IMR-90 (cell line): Measurements from ENCODE around the gene ASTN2. TPM values are rescaled to one million over a fixed set of nuclear protein-coding genes. Genes with fewer than 3 reads are reported as not detected.

Experiments used
- ATAC-seq: fragments of 200-7000 bp; cut with Tn5 transposase; 2 replicates; pipeline ENCODE4 v1.9.1; 2020; ENCODE audit warnings: low read depth, mild to moderate bottlenecking, moderate library complexity
- BruUV-seq: library from RNA; stranded (reverse); fragments of 400-500 nt; replicated peaks from 2 replicates; lab custom pipeline; 2021; lab: Mats Ljungman, UMichigan
- CTCF ChIA-PET: fragments of 300-600 bp; formaldehyde crosslinking; extraction: SDS; loops from one replicate; lab custom pipeline; 2021; ENCODE audit warnings: antibody characterized with exemption; lab: Yijun Ruan, JAX
- POLR2A ChIA-PET: fragments of 300-600 bp; sonication (Branson Sonifier 250); formaldehyde crosslinking; loops from one replicate; lab custom pipeline; 2022; ENCODE audit warnings: antibody characterized with exemption; ENCODE audit not compliant: unreplicated experiment; lab: Charles Lee
- DNase-seq: peaks from one replicate; pipeline ENCODE4 v3.0.0; 2013
- H2AFZ ChIP-seq: replicated peaks from 2 replicates; pipeline ENCODE3; 2013; ENCODE audit warnings: low read length, mild to moderate bottlenecking; ENCODE audit not compliant: poor library complexity
- H2AK5ac ChIP-seq: 2 replicates; pipeline ENCODE4 v1.6.1; 2013; ENCODE audit warnings: low read depth, low read length, inconsistent platforms
- H2AK9ac ChIP-seq: replicated peaks from 2 replicates; pipeline ENCODE3; 2013; ENCODE audit warnings: mild to moderate bottlenecking, low read depth, low read length, moderate library complexity; ENCODE audit not compliant: poor library complexity
- H2BK120ac ChIP-seq: 2 replicates; pipeline ENCODE4 v1.6.1; 2013; ENCODE audit warnings: low read depth, low read length, inconsistent platforms
- H2BK15ac ChIP-seq: 3 replicates; pipeline ENCODE4 v1.6.1; 2013; ENCODE audit warnings: low read depth, low read length, inconsistent platforms
- H2BK20ac ChIP-seq: 2 replicates; pipeline ENCODE4 v1.6.1; 2013; ENCODE audit warnings: low read depth, mild to moderate bottlenecking, inconsistent platforms, low read length, moderate library complexity
- H2BK5ac ChIP-seq: 2 replicates; pipeline ENCODE4 v1.6.1; 2013; ENCODE audit warnings: mild to moderate bottlenecking, low read depth, low read length, inconsistent platforms; ENCODE audit not compliant: poor library complexity, severe bottlenecking
- H3K14ac ChIP-seq: replicated peaks from 2 replicates; pipeline ENCODE4 v1.6.1; 2013; ENCODE audit warnings: low read depth, low read length, inconsistent platforms
- H3K18ac ChIP-seq: 2 replicates; pipeline ENCODE4 v1.6.1; 2013; ENCODE audit warnings: low read depth, low read length, control low read depth
- H3K23ac ChIP-seq: 2 replicates; pipeline ENCODE4 v1.6.1; 2013; ENCODE audit warnings: low read depth, low read length, inconsistent platforms
- H3K27ac ChIP-seq: 2 replicates; pipeline ENCODE4 v1.5.1; 2013; ENCODE audit warnings: mild to moderate bottlenecking, control low read depth, low read length; ENCODE audit not compliant: insufficient read depth
- H3K27me3 ChIP-seq: 2 replicates; pipeline ENCODE4 v1.6.1; 2013; ENCODE audit warnings: low read length; ENCODE audit not compliant: control insufficient read depth, insufficient read depth
- H3K36me3 ChIP-seq: 2 replicates; pipeline ENCODE4 v1.6.1; 2013; ENCODE audit warnings: low read length, mixed read lengths; ENCODE audit not compliant: control insufficient read depth, insufficient read depth
- H3K4ac ChIP-seq: 2 replicates; pipeline ENCODE4 v1.6.1; 2013; ENCODE audit warnings: low read depth, low read length, inconsistent platforms
- H3K4me1 ChIP-seq: 2 replicates; pipeline ENCODE4 v1.6.1; 2013; ENCODE audit warnings: low read length, mixed read lengths; ENCODE audit not compliant: control insufficient read depth, insufficient read depth
- H3K4me2 ChIP-seq: 2 replicates; pipeline ENCODE4 v1.6.1; 2013; ENCODE audit warnings: low read depth, mild to moderate bottlenecking, control low read depth, low read length, moderate library complexity
- H3K4me3 ChIP-seq: 2 replicates; pipeline ENCODE4 v1.5.1; 2013; ENCODE audit warnings: low read depth, mild to moderate bottlenecking, control low read depth, low read length, moderate library complexity; ENCODE audit not compliant: insufficient read depth
- H3K56ac ChIP-seq: 2 replicates; pipeline ENCODE4 v1.6.1; 2013; ENCODE audit warnings: low read length, inconsistent platforms; ENCODE audit not compliant: insufficient read depth; ENCODE audit errors: extremely low read depth
- H3K79me1 ChIP-seq, 2 experiments: 2 replicates each; pipeline ENCODE4 v1.6.1; 2013; ENCODE audit warnings: low read length in 2 of 2, inconsistent platforms in 1 of 2, low read depth in 1 of 2
- H3K9ac ChIP-seq: 2 replicates; pipeline ENCODE4 v1.6.1; 2013; ENCODE audit warnings: low read depth, low read length, control low read depth
- H3K9me1 ChIP-seq: 2 replicates; pipeline ENCODE4 v1.6.1; 2013; ENCODE audit warnings: low read length, inconsistent platforms; ENCODE audit not compliant: insufficient read depth
- H3K9me3 ChIP-seq: 2 replicates; pipeline ENCODE4 v1.6.1; 2013; ENCODE audit warnings: low read length; ENCODE audit not compliant: control insufficient read depth, insufficient read depth
- H4K20me1 ChIP-seq: 2 replicates; pipeline ENCODE4 v1.6.1; 2013; ENCODE audit warnings: low read length, inconsistent platforms; ENCODE audit not compliant: insufficient read depth
- H4K5ac ChIP-seq: 2 replicates; pipeline ENCODE4 v1.6.1; 2013; ENCODE audit warnings: mild to moderate bottlenecking, low read depth, low read length, control low read depth
- H4K8ac ChIP-seq, 2 experiments: 2 replicates each; pipeline ENCODE4 v1.6.1; 2013; ENCODE audit warnings: low read depth in 2 of 2, low read length in 2 of 2, control low read depth in 1 of 2, inconsistent platforms in 1 of 2
- H4K91ac ChIP-seq: 2 replicates; pipeline ENCODE4 v1.6.1; 2013; ENCODE audit warnings: low read depth, low read length, inconsistent platforms; ENCODE audit not compliant: insufficient read depth
- BHLHE40 ChIP-seq: fragments of 150-350 bp; IDR thresholded peaks from 2 replicates; pipeline ENCODE4 v1.6.1; 2016; ENCODE audit warnings: mild to moderate bottlenecking, low read depth, low read length
- CEBPB ChIP-seq: IDR thresholded peaks from 2 replicates; pipeline ENCODE4 v1.6.1; 2012; ENCODE audit warnings: low read depth, low read length, improper control_type of control experiment
- CHD1 ChIP-seq: IDR thresholded peaks from 2 replicates; pipeline ENCODE4 v1.6.1; 2012; ENCODE audit warnings: low read depth, low read length, improper control_type of control experiment
- CTCF ChIP-seq: conservative IDR thresholded peaks from 2 replicates; pipeline ENCODE4 v1.5.1; 2012; ENCODE audit warnings: mild to moderate bottlenecking, low read depth, low read length, improper control_type of control experiment
- ELK1 ChIP-seq: fragments of 150-350 bp; IDR thresholded peaks from 2 replicates; pipeline ENCODE4 v1.6.1; 2016; ENCODE audit warnings: low read depth, mild to moderate bottlenecking, low read length, moderate library complexity, borderline replicate concordance
- FOS ChIP-seq: fragments of 150-350 bp; IDR thresholded peaks from 2 replicates; pipeline ENCODE4 v1.6.1; 2016; ENCODE audit warnings: low read depth, low read length
- MAFK ChIP-seq: IDR thresholded peaks from 2 replicates; pipeline ENCODE4 v1.6.1; 2012; ENCODE audit warnings: low read depth, low read length, improper control_type of control experiment
- MAZ ChIP-seq: IDR thresholded peaks from 2 replicates; pipeline ENCODE4 v1.6.1; 2012; ENCODE audit warnings: low read depth, mild to moderate bottlenecking, low read length, improper control_type of control experiment, moderate library complexity, borderline replicate concordance
- MXI1 ChIP-seq: IDR thresholded peaks from 2 replicates; pipeline ENCODE4 v1.6.1; 2012; ENCODE audit warnings: low read depth, mild to moderate bottlenecking, low read length, moderate library complexity, borderline replicate concordance
- POLR2A ChIP-seq: IDR thresholded peaks from 2 replicates; pipeline ENCODE4 v1.6.1; 2012; ENCODE audit warnings: mild to moderate bottlenecking, low read depth, low read length
- RAD21 ChIP-seq: IDR thresholded peaks from 2 replicates; pipeline ENCODE4 v1.6.1; 2012; ENCODE audit warnings: low read length, improper control_type of control experiment
- RCOR1 ChIP-seq: IDR thresholded peaks from 2 replicates; pipeline ENCODE4 v1.6.1; 2012; ENCODE audit warnings: mild to moderate bottlenecking, low read length, improper control_type of control experiment; ENCODE audit not compliant: insufficient replicate concordance
- RFX5 ChIP-seq: IDR thresholded peaks from 2 replicates; pipeline ENCODE4 v1.8.0; 2012; ENCODE audit warnings: low read depth, mild to moderate bottlenecking, low read length, moderate library complexity
- SMC3 ChIP-seq: fragments of 150-350 bp; IDR thresholded peaks from 2 replicates; pipeline ENCODE4 v1.6.1; 2016; ENCODE audit warnings: low read depth, mild to moderate bottlenecking, antibody characterized with exemption, low read length, moderate library complexity
- USF2 ChIP-seq: fragments of 150-350 bp; IDR thresholded peaks from 2 replicates; pipeline ENCODE4 v1.6.1; 2017; ENCODE audit warnings: mild to moderate bottlenecking, antibody characterized with exemption, low read length, low read depth
- WGBS, 2 experiments: methylation state at CpG; one replicate each; pipeline versions ENCODE4 v1.1.5 to v1.1.7; 2013; ENCODE audit warnings: missing lambda C conversion rate in 2 of 2; ENCODE audit not compliant: insufficient read length in 1 of 2; ENCODE audit errors: extremely low coverage in 2 of 2; 5-methylcytosine and 5-hydroxymethylcytosine counted together
- dilution Hi-C: fragments of 300-500 bp; cut with HindIII; formaldehyde crosslinking; loops from one replicate; pipeline ENCODE4 v1.14.3; 2018; ENCODE audit warnings: low sequenced_read_pairs; ENCODE audit not compliant: unreplicated experiment
- in situ Hi-C: fragments of 300-500 bp; cut with MboI; formaldehyde crosslinking; loops from 3 replicates; pipeline ENCODE4 v1.14.3; 2019; ENCODE audit warnings: low sequenced_read_pairs, inconsistent platforms, mixed read lengths
- intact Hi-C: fragments of 100-400 bp; cut with micrococcal nuclease; formaldehyde crosslinking; loops from 2 replicates; pipeline ENCODE4 v1.10.0; 2022
- polyA plus RNA-seq, 3 experiments: library from polyadenylated mRNA; depleted of rRNA; stranded (reverse); fragments of >200 nt; gene quantifications; 2 replicates each; pipeline ENCODE4 v1.2.3, GENCODE V29; 2012; ENCODE audit warnings: low replicate concordance in 1 of 3
- total RNA-seq: library from RNA; depleted of rRNA; stranded (reverse); fragments of >200 nt; gene quantifications from 2 replicates; pipeline ENCODE4 v1.2.3, GENCODE V29; 2012

ASTN2 gene
- total and polyA plus RNA-seq, 2 of the 4 experiments (the other 2 are of a cell fraction) = 3.8 to 6.8 TPM

- Histone ChIP-seq H2BK15ac (no peak overlapping the region), H3K27me3 (peaks cover 34% of the 10 kb centered on the region), H3K9ac (no peak overlapping the region), H3K14ac (no peak overlapping the region), H3K79me1 (no peaks in the 10 kb centered on the region), H4K5ac (no peak overlapping the region), H3K27ac (no peak overlapping the region), H2BK120ac (no peak overlapping the region), H3K23ac (no peak overlapping the region), H2BK5ac (no peak overlapping the region), H3K18ac (no peak overlapping the region), H3K56ac (no peak overlapping the region), H3K9me3 (no peaks in the 10 kb centered on the region), H3K36me3 (no peaks in the 10 kb centered on the region), H2AK9ac (no peak overlapping the region), H3K4ac (no peak overlapping the region), H2AK5ac (no peak overlapping the region), H4K8ac (no peak overlapping the region), H3K4me3 (no peak overlapping the region), H4K20me1 (no peaks in the 10 kb centered on the region), H2BK20ac (no peak overlapping the region), H3K4me1 (no peaks in the 10 kb centered on the region), H3K9me1 (no peaks in the 10 kb centered on the region; the same call in 1 of the 2 replicates), H2AFZ (no peak overlapping the region), H3K4me2 (no peak overlapping the region), H4K91ac (no peak overlapping the region)
- in situ Hi-C loops (no loop called here), intact Hi-C loops (loop anchor here (1.0 kb wide), 1 partner anchor 674 kb away; no protein-coding TSS in a partner anchor), dilution Hi-C loops (no loop called here)
- no CpG with 5 or more reads among the region's 4 CpGs for whole genome bisulfite sequencing, 2 experiments
- CTCF ChIA-PET = interaction anchor here (0.6 to 1.2 kb wide), 2 partner anchors 336 to 675 kb away, joined by 3 to 4 read pairs; no protein-coding TSS in a partner anchor
- ATAC-seq (no peak), DNase-seq (peak; percentile 6)
- POLR2A ChIA-PET = no interaction called here
- TF ChIP-seq POLR2A (no peak), CEBPB (no peak), CTCF (peak; percentile 54), RAD21 (peak; percentile 54), BHLHE40 (no peak), USF2 (no peak), MAFK (no peak), ELK1 (no peak), RCOR1 (no peak), CHD1 (no peak), RFX5 (no peak), MXI1 (no peak), FOS (no peak), MAZ (no peak), SMC3 (peak; percentile 27; the same call in 1 of the 2 replicates)
- BruUV-seq = no TSS peak
Observed at GRCh38 chr9:117411547-117411946, 3.3 kb downstream of the ASTN2 start.
